Measurements from ENCODE around the gene NDFIP1.

GRCh38 chr5:142141463-142141862 is 32.9 kb downstream of the NDFIP1 start:
- TF ChIP-seq POLR2A (IDR thresholded peaks at IDR 0.05) (no peak), CTCF (IDR thresholded peaks at IDR 0.05) (no peak)

All from uterus (tissue), 2 donors.